Subcutaneous adipose tissue (tissue), 4 donors: ENCODE measurements around the gene OR10G3. TPM values are rescaled to one million over a fixed set of nuclear protein-coding genes. Genes with fewer than 3 reads are reported as not detected.

Source experiments
- total RNA-seq, 4 donors: library from RNA; depleted of rRNA; stranded (reverse); fragments of >200 nt; gene quantifications; one replicate each; pipeline ENCODE4 v1.1.0, GENCODE V29; 2016
- TF ChIP-seq, protein P1 (sequence below): fragments of 450-650 bp; IDR thresholded peaks from one replicate; pipeline ENCODE4 v1.5.1; 2016; ENCODE audit warnings: low read depth, mild to moderate bottlenecking, control low read depth, antibody characterized with exemption, moderate library complexity

OR10G3 gene
- total RNA-seq, 4 donors from 2014 or later, result not detected

DNA sequence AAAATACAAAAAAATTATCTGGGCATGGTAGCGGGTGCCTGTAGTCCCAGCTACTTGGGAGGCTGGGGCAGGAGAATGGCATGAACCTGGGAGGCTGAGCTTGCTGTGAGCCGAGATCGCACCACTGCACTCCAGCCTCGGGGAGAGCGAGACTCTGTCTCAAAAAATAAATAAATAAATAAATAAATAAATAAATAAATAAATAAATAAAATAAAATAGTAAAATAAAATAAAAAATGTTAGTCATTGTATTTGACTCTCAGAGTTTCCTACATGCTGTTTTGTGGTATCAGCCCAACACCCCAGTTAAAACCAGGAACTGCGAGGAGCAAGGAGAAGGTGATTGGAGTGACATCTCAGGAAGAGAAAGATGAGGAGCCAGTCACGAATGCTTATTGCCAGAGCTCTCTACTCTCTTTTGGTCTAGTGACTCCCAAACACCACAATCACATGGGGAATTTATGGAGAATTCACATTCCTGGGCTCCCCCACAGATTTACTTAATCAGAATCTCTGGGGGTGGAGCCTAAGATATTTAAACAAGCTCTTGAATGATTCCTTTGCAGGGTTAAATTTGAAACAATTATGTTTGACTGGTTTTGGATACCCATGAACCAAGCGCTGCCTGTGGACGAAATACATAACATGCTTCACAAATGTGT lies 38.3 kb downstream of the OR10G3 start:
- TF ChIP-seq, protein P1, sequence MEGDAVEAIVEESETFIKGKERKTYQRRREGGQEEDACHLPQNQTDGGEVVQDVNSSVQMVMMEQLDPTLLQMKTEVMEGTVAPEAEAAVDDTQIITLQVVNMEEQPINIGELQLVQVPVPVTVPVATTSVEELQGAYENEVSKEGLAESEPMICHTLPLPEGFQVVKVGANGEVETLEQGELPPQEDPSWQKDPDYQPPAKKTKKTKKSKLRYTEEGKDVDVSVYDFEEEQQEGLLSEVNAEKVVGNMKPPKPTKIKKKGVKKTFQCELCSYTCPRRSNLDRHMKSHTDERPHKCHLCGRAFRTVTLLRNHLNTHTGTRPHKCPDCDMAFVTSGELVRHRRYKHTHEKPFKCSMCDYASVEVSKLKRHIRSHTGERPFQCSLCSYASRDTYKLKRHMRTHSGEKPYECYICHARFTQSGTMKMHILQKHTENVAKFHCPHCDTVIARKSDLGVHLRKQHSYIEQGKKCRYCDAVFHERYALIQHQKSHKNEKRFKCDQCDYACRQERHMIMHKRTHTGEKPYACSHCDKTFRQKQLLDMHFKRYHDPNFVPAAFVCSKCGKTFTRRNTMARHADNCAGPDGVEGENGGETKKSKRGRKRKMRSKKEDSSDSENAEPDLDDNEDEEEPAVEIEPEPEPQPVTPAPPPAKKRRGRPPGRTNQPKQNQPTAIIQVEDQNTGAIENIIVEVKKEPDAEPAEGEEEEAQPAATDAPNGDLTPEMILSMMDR, result no peak

DNA sequence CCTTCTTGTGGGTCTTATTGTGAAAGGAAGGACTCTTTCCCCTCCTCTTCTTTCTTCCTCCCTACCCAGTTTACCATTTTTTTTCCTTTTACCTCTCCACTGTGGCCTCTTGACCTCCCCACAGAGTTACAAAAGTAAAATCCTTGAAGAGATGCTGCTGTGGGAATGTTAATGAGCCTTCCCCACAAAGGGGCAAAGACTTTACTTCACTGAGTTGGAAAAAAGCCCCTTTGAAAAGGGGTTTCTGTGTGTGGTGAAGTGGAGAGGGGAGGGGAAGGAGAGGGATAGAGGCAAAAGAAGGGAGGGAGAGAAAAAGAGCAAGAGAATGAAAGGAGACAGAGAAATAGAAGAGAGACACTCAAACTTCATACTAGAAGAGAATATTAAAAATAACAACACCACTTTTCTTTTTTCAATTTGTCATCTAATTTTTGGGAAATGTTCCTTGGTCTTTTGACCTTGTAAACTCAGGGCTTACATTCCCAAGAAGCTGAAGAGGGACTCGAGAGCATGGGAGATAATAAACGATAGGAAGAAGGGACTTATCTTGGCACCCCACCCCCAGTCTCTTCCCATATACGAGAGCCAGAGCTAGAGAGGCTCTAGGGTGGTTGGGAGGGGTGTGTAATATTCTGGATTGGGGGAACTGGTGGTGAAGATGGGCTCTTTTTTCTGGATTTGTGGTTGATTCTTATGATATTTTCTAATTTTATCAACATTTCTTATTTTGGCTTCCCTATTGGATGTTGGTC lies 40.5 kb downstream of the OR10G3 start:
- TF ChIP-seq, protein P1, result no peak

DNA sequence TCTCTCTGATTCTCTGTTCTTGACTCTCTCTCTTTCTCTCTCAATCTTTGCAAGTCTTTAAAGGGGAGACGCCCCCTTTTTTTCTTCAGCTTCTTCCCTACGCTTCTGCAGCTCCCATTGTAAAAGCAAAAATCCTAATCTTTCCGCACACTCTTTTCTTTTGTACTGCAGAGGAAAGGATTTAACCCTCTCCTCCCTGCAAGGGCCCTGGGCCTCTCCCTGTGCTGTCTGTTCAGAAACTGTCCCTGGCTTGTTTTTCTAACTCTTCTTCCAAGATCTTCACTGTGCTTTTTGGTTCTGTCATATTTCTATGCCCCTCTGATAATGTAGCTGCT lies 42.8 kb downstream of the OR10G3 start:
- TF ChIP-seq, protein P1, result no peak

DNA sequence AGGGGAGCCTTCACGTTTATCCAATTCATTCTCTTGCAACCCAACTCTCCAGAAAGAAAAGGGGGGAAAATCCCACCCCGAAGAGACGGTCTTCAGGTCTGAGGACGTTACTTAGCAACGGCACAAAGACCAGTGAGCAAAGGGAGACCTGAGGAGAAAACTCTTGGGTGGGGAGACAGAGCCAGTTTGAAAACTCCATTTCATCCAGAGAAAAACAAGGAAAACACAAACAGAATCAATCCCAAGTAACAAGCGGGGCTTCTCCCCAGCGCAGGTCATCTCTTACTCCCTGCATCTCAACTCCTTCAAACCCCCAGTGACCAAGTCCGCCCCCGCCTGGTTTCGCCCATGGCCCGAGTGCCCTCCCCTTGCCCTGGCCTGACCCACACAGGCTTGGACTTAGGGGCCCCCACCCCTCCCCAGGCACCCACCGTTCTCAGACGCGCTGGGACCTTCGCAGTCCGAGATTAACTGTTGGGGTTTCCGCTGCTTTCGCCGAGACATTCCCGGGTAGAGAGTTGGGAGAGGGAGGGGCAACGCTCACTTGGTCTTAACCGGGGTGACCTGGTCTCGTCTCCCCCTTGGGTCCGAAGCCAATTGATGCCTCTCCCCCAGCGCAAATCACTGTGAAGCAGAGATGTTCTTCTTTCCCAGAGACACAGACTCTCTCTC lies 43.3 kb downstream of the OR10G3 start:
- TF ChIP-seq, protein P1, result no peak

DNA sequence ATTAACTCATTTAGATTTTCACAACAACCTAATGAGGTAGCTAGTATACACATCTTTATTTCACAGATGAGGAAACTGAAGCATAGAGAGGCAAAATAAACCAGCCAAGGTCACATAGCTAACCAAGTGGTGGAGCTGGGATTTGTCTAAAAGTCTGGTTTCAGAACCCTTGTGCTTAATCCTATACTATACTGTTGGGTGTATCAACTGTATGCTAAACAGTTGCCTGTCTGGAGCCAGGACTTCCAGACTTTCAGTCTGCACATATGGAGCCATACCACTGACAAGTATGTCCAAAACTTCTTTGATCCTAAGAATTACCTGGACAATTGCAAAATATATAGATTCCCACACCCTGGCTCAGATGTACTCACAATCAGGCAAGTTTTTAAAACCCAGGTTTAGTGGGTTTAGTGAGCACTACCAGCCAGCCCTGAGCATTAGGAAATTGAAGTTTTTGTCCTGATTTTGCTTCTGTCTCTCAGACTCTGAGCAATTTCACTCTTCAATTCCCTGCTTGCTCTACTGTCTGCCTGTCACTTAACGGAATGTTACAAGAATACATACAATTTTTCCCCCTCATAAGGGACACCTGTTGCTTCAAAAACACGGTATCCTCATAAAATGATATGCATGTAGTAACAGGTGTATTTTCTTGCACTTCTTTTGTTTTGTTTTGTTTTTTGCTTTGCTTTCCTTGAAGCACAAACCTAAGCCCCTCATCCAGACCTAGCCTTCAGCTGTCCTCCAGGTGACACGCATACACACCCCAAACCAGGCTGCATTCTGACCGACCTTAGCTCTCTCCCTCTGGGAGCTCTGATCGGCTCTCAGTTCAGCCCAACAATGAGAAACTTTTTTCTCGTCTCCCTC lies 44.1 kb downstream of the OR10G3 start:
- TF ChIP-seq, protein P1, result no peak

DNA sequence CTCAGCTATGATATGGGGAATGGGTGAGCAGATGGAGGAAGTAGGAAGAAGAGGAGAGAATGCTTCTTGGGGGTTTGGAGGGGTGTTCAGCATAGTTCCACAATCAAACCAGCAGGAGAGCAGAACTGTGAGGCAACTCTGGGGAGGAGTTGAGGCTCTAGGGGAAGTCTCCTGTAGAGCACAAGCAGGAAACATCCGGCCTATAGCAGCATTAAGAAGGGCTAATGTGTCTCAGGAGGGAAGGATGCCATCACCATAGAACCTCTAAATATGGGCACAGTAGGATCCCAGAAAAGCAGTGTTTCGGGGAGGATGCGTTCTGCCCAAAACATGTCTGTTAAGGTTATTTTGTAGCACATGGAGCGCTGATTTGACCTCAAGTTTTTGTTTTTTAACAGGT lies 45.3 kb downstream of the OR10G3 start:
- TF ChIP-seq, protein P1, result no peak
